Midbrain (tissue), 1 donor: Measurements from ENCODE around the gene GAB3.

Experiments
- DNase-seq: peaks from one replicate; lab custom pipeline; 2025; lab: John Stamatoyannopoulos, UW

Gene GAB3

GRCh38 chrX:154750301-154751202 is at the start of gene GAB3:
TSS of gene GAB3 (minus strand) at chrX:154751077. CDS start at chrX:154751025, 52 bp downstream.
- no peak for DNase-seq

- no peak for DNase-seq
These were observed 48.9 kb upstream of the GAB3 start for GRCh38 chrX:154799556-154800348.

GRCh38 chrX:154797006-154797405 is 46.1 kb upstream of the GAB3 start:
- DNase-seq: no peak

- DNase-seq: no peak
These were observed 44.1 kb upstream of the GAB3 start for GRCh38 chrX:154795016-154795415.

- DNase-seq: no peak
These were observed 42.4 kb upstream of the GAB3 start for GRCh38 chrX:154793084-154793795.

GRCh38 chrX:154791939-154792338 is 41.1 kb upstream of the GAB3 start:
- no peak for DNase-seq

GRCh38 chrX:154791467-154791866 is 40.6 kb upstream of the GAB3 start:
- DNase-seq: no peak

- no peak for DNase-seq
These were observed 34.8 kb upstream of the GAB3 start for GRCh38 chrX:154785716-154786115.

- no peak for DNase-seq
These were observed 33.5 kb upstream of the GAB3 start for GRCh38 chrX:154784149-154784995.

- no peak for DNase-seq
These were observed 30.1 kb upstream of the GAB3 start for GRCh38 chrX:154780968-154781367.

- no peak for DNase-seq
These were observed 28.4 kb upstream of the GAB3 start for GRCh38 chrX:154779261-154779660.

- no peak for DNase-seq
These were observed 25.9 kb upstream of the GAB3 start for GRCh38 chrX:154776753-154777152.

GRCh38 chrX:154775419-154776349 is 24.8 kb upstream of the GAB3 start:
- DNase-seq: no peak

- no peak for DNase-seq
These were observed 23.7 kb upstream of the GAB3 start for GRCh38 chrX:154774622-154775021.

- DNase-seq: peak; percentile 94
These were observed 11.8 kb upstream of the GAB3 start, which contains the start of gene DKC1 for GRCh38 chrX:154762537-154763296. TSS of gene DKC1 (plus strand) at chrX:154762864. CDS start at chrX:154762966, 102 bp downstream.

- no peak for DNase-seq
These were observed 11.2 kb upstream of the GAB3 start for GRCh38 chrX:154761977-154762536.

- no peak for DNase-seq
These were observed 7.8 kb upstream of the GAB3 start for GRCh38 chrX:154758696-154759095.

GRCh38 chrX:154751669-154752271 is 893 bp upstream of the GAB3 start:
- no peak for DNase-seq
